ENCODE data around the gene ABCC1.

DNA sequence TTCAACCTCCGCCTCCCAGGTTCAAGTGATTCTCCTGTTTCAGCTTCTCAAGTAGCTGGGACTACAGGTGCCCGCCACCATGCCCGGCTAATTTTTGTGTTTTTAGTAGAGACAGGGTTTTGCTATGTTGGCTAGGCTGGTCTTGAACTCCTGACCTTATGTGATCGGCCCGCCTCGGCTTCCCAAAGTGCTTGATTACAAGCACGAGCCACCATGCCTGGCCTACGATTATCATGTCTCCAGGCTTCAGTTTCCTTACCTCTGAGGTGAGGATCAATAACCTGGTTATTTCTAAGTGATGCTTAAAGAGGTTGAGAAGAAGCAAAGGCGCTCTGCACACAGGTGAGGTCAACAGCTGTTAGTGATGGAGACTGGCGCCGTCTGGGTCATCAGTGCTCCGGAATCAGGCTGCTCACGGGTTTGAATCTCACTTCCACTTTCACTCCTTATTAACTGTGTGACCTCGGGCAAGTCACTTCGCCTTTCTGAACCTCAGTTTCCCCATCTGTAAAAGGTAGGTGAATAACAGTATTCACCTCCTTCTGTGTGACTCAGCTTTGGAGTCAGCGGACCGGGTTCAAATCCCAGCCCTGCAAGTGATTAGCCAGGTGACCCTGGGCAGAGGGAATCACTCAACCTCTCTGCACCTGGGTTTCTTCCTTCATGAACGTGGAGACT lies 745 bp upstream of the ABCC1 start:
- no peak for TF ChIP-seq REPIN1 (tag by site-specific recombination; IDR thresholded peaks at IDR 0.05; ENCODE audit: low read depth)
- TF ChIP-seq, protein P1, sequence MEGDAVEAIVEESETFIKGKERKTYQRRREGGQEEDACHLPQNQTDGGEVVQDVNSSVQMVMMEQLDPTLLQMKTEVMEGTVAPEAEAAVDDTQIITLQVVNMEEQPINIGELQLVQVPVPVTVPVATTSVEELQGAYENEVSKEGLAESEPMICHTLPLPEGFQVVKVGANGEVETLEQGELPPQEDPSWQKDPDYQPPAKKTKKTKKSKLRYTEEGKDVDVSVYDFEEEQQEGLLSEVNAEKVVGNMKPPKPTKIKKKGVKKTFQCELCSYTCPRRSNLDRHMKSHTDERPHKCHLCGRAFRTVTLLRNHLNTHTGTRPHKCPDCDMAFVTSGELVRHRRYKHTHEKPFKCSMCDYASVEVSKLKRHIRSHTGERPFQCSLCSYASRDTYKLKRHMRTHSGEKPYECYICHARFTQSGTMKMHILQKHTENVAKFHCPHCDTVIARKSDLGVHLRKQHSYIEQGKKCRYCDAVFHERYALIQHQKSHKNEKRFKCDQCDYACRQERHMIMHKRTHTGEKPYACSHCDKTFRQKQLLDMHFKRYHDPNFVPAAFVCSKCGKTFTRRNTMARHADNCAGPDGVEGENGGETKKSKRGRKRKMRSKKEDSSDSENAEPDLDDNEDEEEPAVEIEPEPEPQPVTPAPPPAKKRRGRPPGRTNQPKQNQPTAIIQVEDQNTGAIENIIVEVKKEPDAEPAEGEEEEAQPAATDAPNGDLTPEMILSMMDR (tag by site-specific recombination; IDR thresholded peaks at IDR 0.05) = no peak
- no peak for TF ChIP-seq GLIS1 (tag by site-specific recombination; IDR thresholded peaks at IDR 0.05)
- TF ChIP-seq ZNF658 (tag by site-specific recombination; IDR thresholded peaks at IDR 0.05) = no peak
- no peak for TF ChIP-seq ZNF121 (tag by site-specific recombination; IDR thresholded peaks at IDR 0.05)
- TF ChIP-seq ZNF596 (tag by site-specific recombination; IDR thresholded peaks at IDR 0.05) = no peak
- TF ChIP-seq, protein P2, sequence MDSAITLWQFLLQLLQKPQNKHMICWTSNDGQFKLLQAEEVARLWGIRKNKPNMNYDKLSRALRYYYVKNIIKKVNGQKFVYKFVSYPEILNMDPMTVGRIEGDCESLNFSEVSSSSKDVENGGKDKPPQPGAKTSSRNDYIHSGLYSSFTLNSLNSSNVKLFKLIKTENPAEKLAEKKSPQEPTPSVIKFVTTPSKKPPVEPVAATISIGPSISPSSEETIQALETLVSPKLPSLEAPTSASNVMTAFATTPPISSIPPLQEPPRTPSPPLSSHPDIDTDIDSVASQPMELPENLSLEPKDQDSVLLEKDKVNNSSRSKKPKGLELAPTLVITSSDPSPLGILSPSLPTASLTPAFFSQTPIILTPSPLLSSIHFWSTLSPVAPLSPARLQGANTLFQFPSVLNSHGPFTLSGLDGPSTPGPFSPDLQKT (IDR thresholded peaks at IDR 0.05; ENCODE audit: borderline replicate concordance, low read depth, low read length) = no peak
- TF ChIP-seq ZBTB21 (tag by site-specific recombination; IDR thresholded peaks at IDR 0.05) = no peak
- no peak for TF ChIP-seq ZNF416 (tag by site-specific recombination; IDR thresholded peaks at IDR 0.05)
